ENCODE data around the gene KBTBD12. TPM values are rescaled to one million over a fixed set of nuclear protein-coding genes. Genes with fewer than 3 reads are reported as not detected.

KBTBD12 gene
- total RNA-seq, 1 donor from 2014 or later, result 0.98 TPM

DNA sequence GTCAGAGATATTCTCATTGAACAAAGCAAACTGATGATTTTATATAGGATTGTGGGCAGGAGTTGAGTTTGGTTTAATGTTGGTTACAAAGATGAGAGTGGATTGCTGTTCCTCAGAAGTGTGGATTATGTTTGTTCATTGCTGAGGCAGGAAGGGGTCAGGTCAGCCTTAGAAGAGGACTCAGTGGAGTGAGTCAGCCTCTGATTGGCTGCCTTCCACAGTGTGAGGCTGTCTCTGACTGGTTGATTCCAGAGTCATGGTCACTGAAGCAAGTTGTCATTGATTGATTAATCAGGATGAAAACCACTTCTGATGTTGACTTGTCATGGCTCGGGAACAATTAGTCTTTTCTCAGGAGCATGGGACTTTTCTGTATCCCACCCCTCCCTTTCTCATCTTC lies 36.2 kb downstream of the KBTBD12 start:
- no peak overlapping the region for H3K4me3 ChIP-seq (ENCODE audit: low read depth, low read length)
- TF ChIP-seq, protein P1, sequence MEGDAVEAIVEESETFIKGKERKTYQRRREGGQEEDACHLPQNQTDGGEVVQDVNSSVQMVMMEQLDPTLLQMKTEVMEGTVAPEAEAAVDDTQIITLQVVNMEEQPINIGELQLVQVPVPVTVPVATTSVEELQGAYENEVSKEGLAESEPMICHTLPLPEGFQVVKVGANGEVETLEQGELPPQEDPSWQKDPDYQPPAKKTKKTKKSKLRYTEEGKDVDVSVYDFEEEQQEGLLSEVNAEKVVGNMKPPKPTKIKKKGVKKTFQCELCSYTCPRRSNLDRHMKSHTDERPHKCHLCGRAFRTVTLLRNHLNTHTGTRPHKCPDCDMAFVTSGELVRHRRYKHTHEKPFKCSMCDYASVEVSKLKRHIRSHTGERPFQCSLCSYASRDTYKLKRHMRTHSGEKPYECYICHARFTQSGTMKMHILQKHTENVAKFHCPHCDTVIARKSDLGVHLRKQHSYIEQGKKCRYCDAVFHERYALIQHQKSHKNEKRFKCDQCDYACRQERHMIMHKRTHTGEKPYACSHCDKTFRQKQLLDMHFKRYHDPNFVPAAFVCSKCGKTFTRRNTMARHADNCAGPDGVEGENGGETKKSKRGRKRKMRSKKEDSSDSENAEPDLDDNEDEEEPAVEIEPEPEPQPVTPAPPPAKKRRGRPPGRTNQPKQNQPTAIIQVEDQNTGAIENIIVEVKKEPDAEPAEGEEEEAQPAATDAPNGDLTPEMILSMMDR (conservative IDR thresholded peaks at IDR 0.05; ENCODE audit: low read depth, low read length), result no peak
- DNase-seq (ENCODE audit: low read depth), result peak; percentile 59

DNA sequence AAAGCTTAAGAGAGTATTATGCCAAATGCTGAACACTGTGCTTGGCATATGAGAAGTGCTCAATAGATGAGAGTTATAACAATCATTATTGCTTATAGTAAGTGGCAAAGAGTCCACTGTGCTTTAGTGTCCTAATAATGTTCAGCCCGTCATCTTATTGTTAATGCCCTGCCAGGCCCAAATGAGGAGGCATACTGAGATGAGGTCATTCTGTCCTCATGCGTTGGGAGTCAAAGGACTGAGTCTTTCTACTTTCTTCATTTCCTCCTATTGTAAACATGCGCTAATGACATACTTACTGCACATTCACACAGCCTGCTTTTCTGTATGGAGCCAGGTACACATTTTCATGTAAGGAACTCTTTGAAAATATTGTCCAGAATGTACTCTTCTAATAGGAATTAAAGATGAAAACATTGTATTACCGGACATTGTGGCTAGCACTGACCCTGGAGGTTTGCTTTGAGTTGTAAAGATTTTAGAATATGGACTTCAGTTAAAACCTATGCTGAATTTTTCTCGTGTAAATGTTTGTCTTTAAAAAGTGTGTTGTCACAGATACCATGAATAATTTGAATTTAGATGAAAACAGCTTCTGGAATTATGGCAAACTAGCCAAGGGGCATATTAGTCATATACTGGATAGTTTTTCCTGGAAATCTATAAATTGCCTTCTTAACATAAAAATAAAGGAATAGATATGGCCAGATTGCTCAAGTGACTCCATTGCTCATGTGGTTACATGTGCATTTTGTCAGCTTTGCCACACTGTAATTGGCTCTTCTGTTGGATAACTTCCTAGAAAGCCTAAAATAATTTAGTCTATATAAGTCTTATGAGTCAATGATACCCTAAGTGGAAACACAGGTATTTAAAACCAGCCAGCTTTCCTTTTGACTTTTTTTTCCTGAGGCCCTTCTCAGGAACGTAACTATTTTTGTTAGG lies 38.3 kb downstream of the KBTBD12 start:
- no peak overlapping the region for H3K4me3 ChIP-seq (ENCODE audit: low read depth, low read length)
- TF ChIP-seq, protein P1 (conservative IDR thresholded peaks at IDR 0.05; ENCODE audit: low read depth, low read length), result no peak
- DNase-seq (ENCODE audit: low read depth), result no peak

DNA sequence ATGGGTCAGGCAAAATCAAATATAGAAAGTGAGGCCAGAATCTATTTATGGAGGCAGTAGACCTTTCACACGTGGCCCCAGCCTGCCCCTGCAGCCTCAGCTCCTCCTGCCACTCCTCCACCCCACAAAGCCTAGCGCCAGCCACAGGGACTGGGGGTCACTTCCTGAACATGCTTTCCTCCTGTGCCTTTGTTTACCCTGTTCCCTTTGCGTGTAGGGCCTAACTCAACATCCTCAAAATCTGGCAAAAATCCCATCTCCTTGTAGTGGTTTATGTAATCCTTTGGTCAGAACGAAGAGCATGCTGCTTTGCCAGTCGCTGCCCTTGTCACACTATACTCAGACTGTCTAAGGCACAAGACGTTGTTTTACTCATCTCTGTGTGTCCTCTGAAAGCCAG lies 39.6 kb downstream of the KBTBD12 start:
- DNase-seq (ENCODE audit: low read depth), result no peak
- no peak overlapping the region for H3K4me3 ChIP-seq (ENCODE audit: low read depth, low read length)
- TF ChIP-seq, protein P1 (conservative IDR thresholded peaks at IDR 0.05; ENCODE audit: low read depth, low read length), result no peak

DNA sequence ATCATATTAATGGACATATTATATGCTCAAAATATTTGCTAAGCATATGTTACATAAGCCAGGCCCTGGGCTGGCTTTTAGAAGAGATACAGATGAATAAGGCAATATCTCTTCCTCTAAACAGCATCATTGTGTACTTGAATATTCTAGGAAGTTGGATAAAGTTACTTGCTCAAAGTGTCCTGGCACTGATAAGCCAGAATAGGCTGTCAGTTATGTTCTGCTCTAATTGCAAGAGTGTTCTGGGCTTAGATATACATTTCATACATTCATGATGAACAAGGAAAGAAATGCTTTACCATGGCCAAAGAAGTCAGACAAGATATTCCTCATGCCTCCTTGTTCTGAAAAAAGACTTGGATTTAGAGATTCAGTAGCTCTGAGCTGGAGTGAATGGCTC lies 40.7 kb downstream of the KBTBD12 start:
- TF ChIP-seq, protein P1 (conservative IDR thresholded peaks at IDR 0.05; ENCODE audit: low read depth, low read length), result no peak
- no peak for DNase-seq (ENCODE audit: low read depth)
- H3K4me3 ChIP-seq (ENCODE audit: low read depth, low read length), result no peak overlapping the region

DNA sequence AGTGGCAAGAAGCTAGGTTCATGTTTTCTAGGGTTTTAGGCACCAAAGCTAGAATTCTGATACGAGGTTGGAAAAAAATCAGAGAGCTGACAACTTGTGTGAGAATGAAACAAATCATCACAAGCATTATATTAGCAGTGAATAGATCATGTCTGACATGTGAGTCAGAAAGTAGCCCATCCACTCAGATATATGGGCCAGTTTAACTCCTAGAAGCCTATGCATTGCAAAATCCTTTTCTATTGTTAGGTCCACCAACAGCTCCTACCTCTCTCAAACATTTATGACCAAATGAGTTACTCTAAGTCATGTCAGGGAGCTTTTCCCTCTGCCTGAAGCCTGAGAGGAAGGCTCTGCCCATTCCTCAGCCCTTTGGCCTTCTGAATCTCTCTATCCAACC lies 44.0 kb downstream of the KBTBD12 start:
- TF ChIP-seq, protein P1 (conservative IDR thresholded peaks at IDR 0.05; ENCODE audit: low read depth, low read length), result no peak
- no peak for DNase-seq (ENCODE audit: low read depth)
- no peak overlapping the region for H3K4me3 ChIP-seq (ENCODE audit: low read depth, low read length)

DNA sequence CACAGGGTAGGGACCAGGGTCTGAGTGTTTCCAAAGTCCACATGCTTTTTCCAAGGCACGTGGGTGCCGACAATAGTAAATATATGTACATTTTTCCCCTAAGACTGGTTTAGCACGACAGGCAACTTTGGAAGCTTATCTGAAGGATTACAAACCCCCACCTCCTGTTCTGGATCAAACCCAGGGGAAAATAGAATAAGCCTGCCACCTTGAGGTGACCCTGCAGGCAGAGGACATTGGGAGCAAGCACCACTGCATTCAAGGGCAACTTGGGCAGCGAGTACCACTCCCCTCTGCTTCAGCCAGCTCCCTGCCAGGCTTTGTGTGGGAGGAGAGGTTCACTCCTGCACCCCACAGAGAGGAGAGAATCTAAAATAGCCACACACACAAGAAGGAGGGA lies 44.8 kb downstream of the KBTBD12 start:
- H3K4me3 ChIP-seq (ENCODE audit: low read depth, low read length), result no peak overlapping the region
- DNase-seq (ENCODE audit: low read depth), result no peak
- TF ChIP-seq, protein P1 (conservative IDR thresholded peaks at IDR 0.05; ENCODE audit: low read depth, low read length), result peak; percentile 72
